PC-9 (cell line): ENCODE measurements around the gene TMEM238. TPM values are rescaled to one million over a fixed set of nuclear protein-coding genes. Genes with fewer than 3 reads are reported as not detected.

Experiments used
- BruUV-seq: library from RNA; stranded (reverse); fragments of 400-500 nt; replicated peaks from 2 replicates; lab custom pipeline; 2021; lab: Mats Ljungman, UMichigan
- CTCF ChIA-PET: fragments of 300-600 bp; sonication (Branson Sonifier 250); formaldehyde crosslinking; loops from one replicate; lab custom pipeline; 2022; ENCODE audit warnings: antibody characterized with exemption; lab: Charles Lee
- POLR2A ChIA-PET: fragments of 300-600 bp; sonication (Branson Sonifier 250); formaldehyde crosslinking; loops from one replicate; lab custom pipeline; 2022; ENCODE audit warnings: antibody characterized with exemption; ENCODE audit not compliant: unreplicated experiment; lab: Charles Lee
- DNase-seq, 2 experiments: peaks; one replicate each; pipeline versions ENCODE4 v3.0.0 to v3.0.0-alpha.2; 2015 to 2022; ENCODE audit warnings: mixed read lengths in 1 of 2
- H2AFZ ChIP-seq: fragments of 200-600 bp; sonication (generic); 2 replicates; pipeline ENCODE4 v1.8.1; 2017; ENCODE audit warnings: antibody characterized with exemption
- H3F3A ChIP-seq: fragments of 200-600 bp; sonication (generic); 2 replicates; pipeline ENCODE4 v1.8.1; 2017; ENCODE audit warnings: antibody characterized with exemption, mild to moderate bottlenecking, low read depth; ENCODE audit not compliant: insufficient read depth
- H3K27ac ChIP-seq: fragments of 200-600 bp; sonication (generic); 2 replicates; pipeline ENCODE4 v1.6.1; 2016; ENCODE audit warnings: mixed run types
- H3K27me3 ChIP-seq: fragments of 200-600 bp; sonication (generic); 2 replicates; pipeline ENCODE4 v1.6.1; 2016; ENCODE audit warnings: low read depth, mixed run types; ENCODE audit not compliant: insufficient read depth
- H3K36me3 ChIP-seq: fragments of 200-600 bp; sonication (generic); 2 replicates; pipeline ENCODE4 v1.6.1; 2016; ENCODE audit warnings: low read depth, mixed run types
- H3K4me1 ChIP-seq: fragments of 200-600 bp; sonication (generic); replicated peaks from 2 replicates; pipeline ENCODE4 v1.6.1; 2016; ENCODE audit warnings: mixed run types; ENCODE audit not compliant: insufficient read depth
- H3K4me2 ChIP-seq: fragments of 200-600 bp; sonication (generic); 2 replicates; pipeline ENCODE4 v1.6.1; 2017; ENCODE audit warnings: mixed run types
- H3K4me3 ChIP-seq: fragments of 200-600 bp; sonication (generic); 2 replicates; pipeline ENCODE4 v1.6.1; 2016; ENCODE audit warnings: mixed run types
- H3K79me2 ChIP-seq: fragments of 200-600 bp; sonication (generic); 2 replicates; pipeline ENCODE4 v1.6.1; 2017; ENCODE audit warnings: low read depth, mixed run types
- H3K9me2 ChIP-seq: fragments of 200-600 bp; sonication (generic); 2 replicates; pipeline ENCODE4 v1.8.1; 2017; ENCODE audit warnings: mild to moderate bottlenecking; ENCODE audit not compliant: insufficient read depth
- H3K9me3 ChIP-seq: fragments of 200-600 bp; sonication (generic); 2 replicates; pipeline ENCODE4 v1.8.1; 2016; ENCODE audit warnings: low read depth; ENCODE audit not compliant: insufficient read depth
- H4K20me1 ChIP-seq: fragments of 200-600 bp; sonication (generic); 2 replicates; pipeline ENCODE4 v1.8.1; 2017; ENCODE audit not compliant: insufficient read depth
- CTCF ChIP-seq: fragments of 200-600 bp; sonication (generic); conservative IDR thresholded peaks from 2 replicates; pipeline ENCODE4 v1.6.1; 2017; ENCODE audit warnings: mixed run types, antibody characterized with exemption, mild to moderate bottlenecking, moderate library complexity
- EZH2 ChIP-seq: fragments of 200-600 bp; sonication (generic); IDR thresholded peaks from 2 replicates; pipeline ENCODE4 v1.8.0; 2017; ENCODE audit warnings: antibody characterized with exemption, low read depth
- intact Hi-C: fragments of 100-400 bp; cut with micrococcal nuclease; formaldehyde crosslinking; loops from one replicate; pipeline ENCODE4 v1.10.0; 2022; ENCODE audit not compliant: unreplicated experiment
- total RNA-seq: library from RNA; stranded (reverse); gene quantifications from 2 replicates; pipeline ENCODE4 v1.2.3, GENCODE V29; 2021

The TMEM238 gene
- total RNA-seq, 1 experiment from 2014 or later: 40.4 TPM

- intact Hi-C loops: no loop called here
- DNase-seq: no peak
- TF ChIP-seq CTCF: no peak
- no peak for TF ChIP-seq EZH2
- Histone ChIP-seq H2AFZ (no peak overlapping the region), H4K20me1 (no peaks in the 10 kb centered on the region), H3K4me1 (no peaks in the 10 kb centered on the region), H3K4me2 (no peak overlapping the region), H3K27me3 (peaks cover 44% of the 10 kb centered on the region), H3K27ac (no peak overlapping the region), H3K79me2 (no peaks in the 10 kb centered on the region), H3K36me3 (no peaks in the 10 kb centered on the region), H3K4me3 (no peak overlapping the region), H3K9me2 (no peaks in the 10 kb centered on the region), H3K9me3 (no peaks in the 10 kb centered on the region), H3F3A (peaks cover 12% of the 10 kb centered on the region; the same call in 1 of the 2 replicates)
- no TSS peak for BruUV-seq
- ChIA-PET CTCF (no interaction called here), POLR2A (no interaction called here)
These were observed 47.1 kb upstream of the TMEM238 start for GRCh38 chr19:55431183-55431582.

- Histone ChIP-seq H3K27me3 (peaks cover 87% of the 10 kb centered on the region), H3K79me2 (no peaks in the 10 kb centered on the region), H3K27ac (no peak overlapping the region), H4K20me1 (no peaks in the 10 kb centered on the region), H3K9me2 (no peaks in the 10 kb centered on the region), H3K36me3 (no peaks in the 10 kb centered on the region), H3K4me1 (no peaks in the 10 kb centered on the region), H3K4me3 (no peak overlapping the region), H3K9me3 (no peaks in the 10 kb centered on the region), H3K4me2 (no peak overlapping the region), H2AFZ (no peak overlapping the region), H3F3A (no peaks in the 10 kb centered on the region)
- POLR2A ChIA-PET: no interaction called here
- DNase-seq: no peak
- CTCF ChIA-PET: interaction anchor here (0.7 kb wide), 1 partner anchor 90 kb away, joined by 6 read pairs; no protein-coding TSS in a partner anchor
- no TSS peak for BruUV-seq
- intact Hi-C loops: no loop called here
- TF ChIP-seq EZH2: no peak
- no peak for TF ChIP-seq CTCF
These were observed 42.0 kb upstream of the TMEM238 start for GRCh38 chr19:55426042-55426441.

- Histone ChIP-seq H2AFZ (no peak overlapping the region), H4K20me1 (no peaks in the 10 kb centered on the region; the same call in 1 of the 2 replicates), H3K9me2 (no peaks in the 10 kb centered on the region), H3F3A (no peaks in the 10 kb centered on the region), H3K4me1 (no peaks in the 10 kb centered on the region), H3K4me3 (no peak overlapping the region), H3K27me3 (peaks cover 86% of the 10 kb centered on the region), H3K36me3 (no peaks in the 10 kb centered on the region), H3K79me2 (no peaks in the 10 kb centered on the region), H3K4me2 (no peak overlapping the region), H3K9me3 (no peaks in the 10 kb centered on the region), H3K27ac (no peak overlapping the region)
- no TSS peak for BruUV-seq
- ChIA-PET CTCF (interaction anchor here (0.6 to 1.3 kb wide), 2 partner anchors 21 to 258 kb away, joined by 3 read pairs; partner anchors contain the start of gene DNAAF3), POLR2A (no interaction called here)
- DNase-seq: no peak
- TF ChIP-seq EZH2: no peak
- no peak for TF ChIP-seq CTCF
- intact Hi-C loops: no loop called here
These were observed 40.4 kb upstream of the TMEM238 start for GRCh38 chr19:55424518-55424917.
